ENCODE results near the gene NT5C1A.

DNA sequence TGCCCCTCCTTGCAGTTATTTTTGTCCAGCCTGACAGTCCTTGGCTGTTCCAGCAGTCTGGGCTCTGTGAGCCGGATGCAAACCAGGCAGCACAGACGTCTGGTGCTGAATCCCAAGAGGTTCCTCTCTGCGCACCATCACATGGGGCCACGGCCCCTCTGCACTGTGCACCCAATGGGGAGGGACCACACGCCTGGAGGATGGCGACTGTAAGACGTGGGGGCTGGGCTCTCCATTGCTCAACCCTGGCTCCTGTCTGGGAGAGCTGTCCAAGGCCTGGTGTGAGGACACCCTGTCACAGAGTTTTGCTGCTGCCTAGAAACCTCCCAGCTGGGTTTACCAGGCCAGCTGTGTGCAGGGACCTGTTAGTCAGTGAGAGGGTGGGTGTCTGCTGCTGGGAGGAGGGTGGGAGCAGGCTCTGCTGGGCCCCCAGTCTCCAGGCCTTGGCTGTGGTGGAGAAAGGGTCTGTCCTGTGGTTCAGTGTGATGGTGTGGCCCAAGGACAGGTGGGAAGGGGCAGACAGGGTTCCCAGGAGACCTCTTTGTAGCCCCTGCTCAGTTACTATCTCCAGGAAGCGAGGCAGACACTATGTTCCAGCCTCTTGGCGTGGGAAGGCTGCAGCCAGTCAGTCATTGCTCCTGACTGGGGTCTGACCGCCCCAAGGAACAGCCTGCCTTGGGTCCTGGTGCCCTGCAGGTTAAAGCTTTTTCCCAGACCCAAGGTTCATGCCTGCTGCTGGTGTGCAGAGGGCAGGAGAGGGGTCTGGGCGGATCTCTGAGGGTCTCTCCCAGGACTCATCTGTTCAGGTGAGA lies 46.2 kb downstream of the NT5C1A start:
- TF ChIP-seq, protein P1, sequence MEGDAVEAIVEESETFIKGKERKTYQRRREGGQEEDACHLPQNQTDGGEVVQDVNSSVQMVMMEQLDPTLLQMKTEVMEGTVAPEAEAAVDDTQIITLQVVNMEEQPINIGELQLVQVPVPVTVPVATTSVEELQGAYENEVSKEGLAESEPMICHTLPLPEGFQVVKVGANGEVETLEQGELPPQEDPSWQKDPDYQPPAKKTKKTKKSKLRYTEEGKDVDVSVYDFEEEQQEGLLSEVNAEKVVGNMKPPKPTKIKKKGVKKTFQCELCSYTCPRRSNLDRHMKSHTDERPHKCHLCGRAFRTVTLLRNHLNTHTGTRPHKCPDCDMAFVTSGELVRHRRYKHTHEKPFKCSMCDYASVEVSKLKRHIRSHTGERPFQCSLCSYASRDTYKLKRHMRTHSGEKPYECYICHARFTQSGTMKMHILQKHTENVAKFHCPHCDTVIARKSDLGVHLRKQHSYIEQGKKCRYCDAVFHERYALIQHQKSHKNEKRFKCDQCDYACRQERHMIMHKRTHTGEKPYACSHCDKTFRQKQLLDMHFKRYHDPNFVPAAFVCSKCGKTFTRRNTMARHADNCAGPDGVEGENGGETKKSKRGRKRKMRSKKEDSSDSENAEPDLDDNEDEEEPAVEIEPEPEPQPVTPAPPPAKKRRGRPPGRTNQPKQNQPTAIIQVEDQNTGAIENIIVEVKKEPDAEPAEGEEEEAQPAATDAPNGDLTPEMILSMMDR (conservative IDR thresholded peaks at IDR 0.05; ENCODE audit: low read depth, low read length), result no peak
- no peak for TF ChIP-seq EZH2 (IDR thresholded peaks at IDR 0.05; ENCODE audit: borderline replicate concordance, low read depth, low read length, poor library complexity, severe bottlenecking)

Data from A673 (cell line).